ENCODE results near the gene QPCT.

The QPCT gene

GRCh38 chr2:37367984-37368383 lies 23.6 kb downstream of the QPCT start:
- TF ChIP-seq CTCF (IDR thresholded peaks at IDR 0.05; ENCODE audit: control extremely low read depth, extremely low read depth, low read depth, missing control alignments) = no peak
- DNase-seq (ENCODE audit: extremely low spot score) = no peak
- ChIA-PET POLR2A (interaction anchor here (0.6 kb wide), 1 partner anchor 67 kb away, joined by 3 read pairs; no protein-coding TSS in a partner anchor), CTCF (interaction anchor here (1.0 to 2.6 kb wide), 7 partner anchors 9 to 510 kb away, joined by 3 to 12 read pairs (median 5); no protein-coding TSS in a partner anchor)

GRCh38 chr2:37370666-37371065 lies 26.2 kb downstream of the QPCT start:
- ChIA-PET CTCF (no interaction called here), POLR2A (no interaction called here)
- TF ChIP-seq CTCF (IDR thresholded peaks at IDR 0.05; ENCODE audit: control extremely low read depth, extremely low read depth, low read depth, missing control alignments) = no peak
- no peak for DNase-seq (ENCODE audit: extremely low spot score)

GRCh38 chr2:37372000-37372399 lies 27.6 kb downstream of the QPCT start:
- no peak for DNase-seq (ENCODE audit: extremely low spot score)
- POLR2A ChIA-PET = no interaction called here
- CTCF ChIA-PET = no interaction called here
- no peak for TF ChIP-seq CTCF (IDR thresholded peaks at IDR 0.05; ENCODE audit: control extremely low read depth, extremely low read depth, low read depth, missing control alignments)

- CTCF ChIA-PET = interaction anchor here (1.0 to 5.8 kb wide), 8 partner anchors 11 to 502 kb away, joined by 3 to 59 read pairs (median 12); no protein-coding TSS in a partner anchor
Observed at GRCh38 chr2:37375741-37376288, 31.4 kb downstream of the QPCT start.

GRCh38 chr2:37376421-37377186 lies 32.2 kb downstream of the QPCT start:
- DNase-seq (ENCODE audit: extremely low spot score) = peak; percentile 59
- ChIA-PET POLR2A (interaction anchor here (0.6 kb wide), 1 partner anchor 160 kb away, joined by 3 read pairs; no protein-coding TSS in a partner anchor), CTCF (interaction anchor here (1.0 to 5.8 kb wide), 11 partner anchors 8 to 509 kb away, joined by 3 to 59 read pairs (median 5); no protein-coding TSS in a partner anchor)
- no peak for TF ChIP-seq CTCF (IDR thresholded peaks at IDR 0.05; ENCODE audit: control extremely low read depth, extremely low read depth, low read depth, missing control alignments)

More at GRCh38 chr2:37375741-37376288, 31.4 kb downstream of the QPCT start:
- TF ChIP-seq CTCF (IDR thresholded peaks at IDR 0.05; ENCODE audit: control extremely low read depth, extremely low read depth, low read depth, missing control alignments) = no peak
- POLR2A ChIA-PET = no interaction called here
- no peak for DNase-seq (ENCODE audit: extremely low spot score)

- ChIA-PET CTCF (interaction anchor here (0.8 to 5.8 kb wide), 12 partner anchors 8 to 509 kb away, joined by 3 to 59 read pairs (median 4); no protein-coding TSS in a partner anchor), POLR2A (interaction anchor here (0.6 kb wide), 2 partner anchors 160 to 616 kb away, joined by 3 read pairs; no protein-coding TSS in a partner anchor)
- no peak for DNase-seq (ENCODE audit: extremely low spot score)
- TF ChIP-seq CTCF (IDR thresholded peaks at IDR 0.05; ENCODE audit: control extremely low read depth, extremely low read depth, low read depth, missing control alignments) = no peak
Observed at GRCh38 chr2:37377187-37377532, 32.7 kb downstream of the QPCT start.
